CD4-positive, alpha-beta T cell treated with Interferon gamma for 1 hour (primary cell): ENCODE results near the gene MPST.

Source experiments
- DNase-seq: peaks from one replicate; pipeline ENCODE4 v3.0.0-alpha.2; 2020

The MPST gene

DNA sequence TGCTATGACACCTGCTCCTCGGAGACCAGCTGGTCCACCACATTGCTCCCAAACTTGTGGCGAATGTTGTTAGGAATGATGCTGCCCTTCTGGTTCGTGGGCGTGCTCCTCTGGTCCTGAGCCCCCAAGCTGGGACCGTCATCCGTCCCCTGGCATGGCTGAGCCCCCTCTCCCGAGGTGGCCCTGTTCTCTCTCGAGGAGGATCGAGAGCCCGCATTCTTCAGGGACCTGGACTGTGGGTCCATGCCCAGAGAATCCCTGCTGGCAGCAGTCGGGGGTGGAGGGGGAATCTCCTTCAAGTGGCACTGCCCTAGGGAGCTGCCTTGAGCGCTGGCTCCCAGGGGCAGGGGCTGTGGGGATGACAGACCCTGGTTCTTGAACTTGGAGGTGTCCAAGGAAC lies 17.7 kb upstream of the MPST start:
- DNase-seq = no peak

DNA sequence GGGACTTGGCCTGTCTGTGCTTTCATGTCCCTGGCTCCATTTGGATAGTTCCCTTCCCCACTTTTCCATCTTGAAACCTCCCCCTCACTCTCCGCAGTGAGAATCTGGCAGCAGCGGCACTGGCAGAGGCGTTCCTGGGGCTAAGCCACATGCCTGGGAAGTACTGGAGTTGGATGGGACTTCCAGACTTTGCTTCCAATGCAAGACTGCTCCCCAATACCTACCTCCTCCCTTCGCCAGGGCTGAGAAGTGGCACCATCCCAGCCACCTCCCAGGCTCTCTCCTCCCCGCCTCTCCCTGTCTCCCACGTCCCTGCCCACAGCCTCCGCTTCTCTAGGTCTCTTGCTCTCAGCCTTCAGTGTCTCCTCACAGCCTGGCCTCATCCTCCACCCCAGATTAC lies 16.9 kb upstream of the MPST start:
- no peak for DNase-seq

DNA sequence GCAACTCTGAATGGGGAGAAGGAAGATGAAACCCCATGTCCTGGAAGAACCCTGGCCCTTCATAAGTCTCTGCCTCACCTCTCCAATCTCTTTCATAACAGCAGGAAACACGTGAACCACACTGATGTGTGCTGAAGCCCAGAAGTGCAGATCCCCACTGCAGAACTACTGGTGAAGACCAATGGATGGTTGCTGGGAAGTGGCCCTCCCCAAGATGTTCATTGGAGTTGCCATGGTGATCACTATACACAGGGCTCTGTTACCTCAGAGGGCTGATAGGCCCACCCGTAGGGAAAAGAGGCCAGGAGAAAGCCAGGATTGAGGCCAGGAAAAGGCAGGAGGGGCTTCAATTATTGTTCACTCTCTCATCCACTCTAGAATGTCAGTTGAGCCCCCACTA lies 11.9 kb upstream of the MPST start:
- DNase-seq = no peak

DNA sequence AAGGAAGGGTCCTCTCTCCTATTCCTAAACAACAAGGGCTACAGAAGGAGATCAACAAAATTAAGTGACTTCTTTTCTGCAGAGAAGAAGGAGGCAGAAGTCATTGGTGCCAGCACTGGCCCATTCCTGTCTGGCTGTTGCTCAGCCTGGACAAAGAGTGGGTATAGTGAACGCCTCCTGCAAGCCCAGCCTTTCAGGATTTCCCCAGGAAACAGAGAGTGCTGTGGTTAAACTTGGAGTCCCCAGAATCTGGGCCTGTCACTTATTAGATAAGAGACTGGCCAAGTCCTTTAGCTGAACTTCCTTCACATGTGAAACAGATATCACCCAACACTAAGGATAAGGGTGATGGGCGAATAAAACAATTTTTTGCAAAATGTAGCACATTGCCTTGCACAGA lies 11.2 kb upstream of the MPST start:
- DNase-seq = no peak

DNA sequence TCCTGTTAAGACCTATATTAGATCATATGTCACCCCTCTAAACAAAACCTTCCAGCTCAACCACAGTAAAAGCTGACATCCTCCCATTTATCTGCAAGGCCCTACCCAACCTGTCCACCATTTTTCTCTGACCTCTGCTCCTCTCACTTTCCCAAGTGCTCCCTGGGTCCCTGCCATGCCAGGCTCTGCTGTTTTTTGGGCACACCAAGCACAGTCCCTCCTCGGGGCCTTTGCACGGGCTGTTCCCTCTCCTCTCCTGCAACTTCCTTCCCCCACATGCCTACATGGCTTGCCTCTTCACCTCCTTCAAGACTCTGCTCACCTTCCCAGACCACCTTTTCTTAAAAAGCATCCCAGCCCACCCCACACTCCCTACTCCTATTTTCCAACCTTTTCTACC lies 10.1 kb upstream of the MPST start:
- DNase-seq = no peak

DNA sequence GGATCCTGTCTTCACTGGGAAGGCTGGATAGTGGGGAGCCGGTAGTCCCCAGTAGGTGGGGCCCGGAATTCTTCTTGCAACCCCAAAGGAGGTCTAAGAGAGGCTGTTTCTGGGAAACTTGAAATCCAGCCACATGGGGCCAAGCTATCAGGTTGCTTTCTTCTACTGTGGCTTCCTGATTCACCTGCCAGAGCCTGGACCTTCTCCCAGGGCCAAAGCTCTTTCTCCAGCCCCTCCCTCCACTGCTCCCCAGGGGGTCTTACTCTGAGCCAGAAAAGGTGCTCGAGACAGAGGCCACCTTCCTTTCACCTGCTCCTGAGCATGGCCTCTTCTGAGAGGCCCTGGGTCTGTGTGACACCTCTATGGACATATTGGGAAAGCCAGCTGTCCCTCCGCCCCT lies 9.4 kb upstream of the MPST start:
- DNase-seq = no peak

DNA sequence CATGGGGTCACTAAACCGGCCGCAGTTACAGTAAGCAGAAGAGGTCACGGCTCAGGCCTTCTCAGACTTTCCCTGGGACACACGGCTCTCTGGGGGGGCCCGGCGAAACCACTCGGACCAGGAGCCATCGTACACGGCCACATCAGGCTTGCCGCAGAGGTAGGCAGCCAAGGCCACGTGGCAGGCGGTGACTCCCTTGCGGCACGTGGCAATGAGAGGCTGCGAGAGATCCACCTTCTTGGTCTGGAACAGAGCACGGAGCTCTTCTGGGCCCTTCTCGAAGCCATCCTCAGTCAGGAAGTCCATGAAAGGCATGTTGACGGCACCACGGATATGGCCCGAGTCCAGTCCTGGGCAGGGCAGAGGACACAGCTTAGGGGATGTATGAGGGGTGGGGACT lies 8.6 kb upstream of the MPST start:
- DNase-seq = no peak

DNA sequence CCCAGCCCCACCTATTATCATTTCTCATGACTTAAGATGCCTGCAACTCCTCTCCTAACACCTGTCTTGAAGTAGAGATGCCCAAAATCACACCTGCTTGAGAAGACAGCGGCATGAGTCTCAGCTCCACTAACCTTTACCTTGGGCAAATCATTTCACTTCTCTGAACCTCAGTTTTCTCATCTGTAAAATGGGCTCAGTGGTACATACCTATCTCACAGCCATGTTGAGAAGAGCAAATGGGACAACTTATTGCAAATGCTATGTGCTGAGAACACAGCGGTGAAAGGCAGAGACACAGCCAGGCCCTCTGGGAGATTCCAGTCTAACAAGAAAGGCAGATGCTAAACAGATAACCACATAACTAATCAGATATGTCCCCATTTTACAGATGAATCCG lies 8.1 kb upstream of the MPST start:
- DNase-seq = no peak

DNA sequence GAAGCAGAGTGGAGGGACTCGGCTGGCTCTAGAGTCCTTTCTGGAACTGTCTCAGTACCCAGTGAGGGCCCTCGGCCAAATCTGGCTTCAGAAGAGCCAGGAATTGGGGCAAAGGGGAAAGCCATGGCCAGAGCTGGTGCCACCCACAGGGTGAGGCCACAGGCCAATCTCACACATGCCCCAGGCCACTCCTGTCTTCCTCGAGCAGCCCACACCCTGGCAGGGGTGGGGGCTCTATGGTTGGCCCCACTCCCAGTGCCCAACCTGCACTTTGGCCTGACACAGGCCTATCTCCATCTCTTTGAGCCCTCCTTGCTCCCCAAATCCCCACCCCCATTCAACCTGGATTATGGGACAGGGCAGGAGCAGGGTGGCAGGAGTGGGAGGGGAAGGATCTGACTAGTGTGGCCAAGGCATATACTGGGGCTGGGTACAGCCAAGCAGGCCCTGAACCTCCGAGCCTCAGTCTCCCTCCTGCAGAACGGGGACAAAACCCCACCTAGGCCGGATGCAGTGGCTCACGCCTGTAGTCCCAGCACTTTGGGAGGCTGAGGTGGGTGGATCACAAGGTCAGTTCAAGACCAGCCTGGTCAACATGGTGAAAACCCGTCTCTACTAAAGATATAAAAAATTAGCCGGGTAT lies 7.2 kb upstream of the MPST start:
- DNase-seq = no peak

DNA sequence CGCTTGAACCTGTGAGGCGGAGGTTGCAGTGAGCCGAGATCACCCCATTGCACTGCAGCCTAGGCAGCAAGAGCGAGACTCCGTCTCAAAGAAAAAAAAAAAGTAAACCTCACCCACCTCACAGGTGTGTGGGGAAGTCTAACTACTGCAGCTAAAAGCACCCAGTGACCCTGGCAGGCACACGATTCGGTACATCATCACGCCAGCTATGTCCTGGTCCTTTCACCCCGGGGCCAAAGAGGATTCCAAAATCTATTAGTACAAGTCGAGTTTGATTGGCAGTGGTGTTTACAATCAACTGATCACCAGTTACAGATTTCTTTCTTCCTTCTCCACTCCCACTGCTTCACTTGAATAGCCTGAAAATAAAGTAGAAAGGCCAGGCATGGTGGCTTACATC lies 6.6 kb upstream of the MPST start:
- no peak for DNase-seq

DNA sequence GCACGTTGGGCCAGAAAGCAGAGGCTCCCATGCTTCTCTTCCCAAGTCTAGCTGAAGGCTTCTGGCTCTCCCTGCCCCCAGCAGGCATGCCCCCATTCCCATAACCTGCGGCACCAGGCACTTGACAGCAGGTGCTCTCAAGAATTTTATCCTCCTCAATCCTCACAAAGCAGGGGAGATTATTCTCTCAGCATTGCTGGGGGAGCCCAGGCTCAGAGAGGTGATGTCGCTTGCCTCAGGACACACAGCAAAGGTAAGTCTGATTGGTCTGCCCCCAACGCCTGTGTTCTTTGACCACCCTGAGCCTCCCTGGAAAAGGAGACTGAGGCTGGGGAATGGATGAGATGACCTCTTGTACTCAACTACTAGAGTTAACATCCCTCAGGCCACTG lies 5.1 kb upstream of the MPST start:
- no peak for DNase-seq

DNA sequence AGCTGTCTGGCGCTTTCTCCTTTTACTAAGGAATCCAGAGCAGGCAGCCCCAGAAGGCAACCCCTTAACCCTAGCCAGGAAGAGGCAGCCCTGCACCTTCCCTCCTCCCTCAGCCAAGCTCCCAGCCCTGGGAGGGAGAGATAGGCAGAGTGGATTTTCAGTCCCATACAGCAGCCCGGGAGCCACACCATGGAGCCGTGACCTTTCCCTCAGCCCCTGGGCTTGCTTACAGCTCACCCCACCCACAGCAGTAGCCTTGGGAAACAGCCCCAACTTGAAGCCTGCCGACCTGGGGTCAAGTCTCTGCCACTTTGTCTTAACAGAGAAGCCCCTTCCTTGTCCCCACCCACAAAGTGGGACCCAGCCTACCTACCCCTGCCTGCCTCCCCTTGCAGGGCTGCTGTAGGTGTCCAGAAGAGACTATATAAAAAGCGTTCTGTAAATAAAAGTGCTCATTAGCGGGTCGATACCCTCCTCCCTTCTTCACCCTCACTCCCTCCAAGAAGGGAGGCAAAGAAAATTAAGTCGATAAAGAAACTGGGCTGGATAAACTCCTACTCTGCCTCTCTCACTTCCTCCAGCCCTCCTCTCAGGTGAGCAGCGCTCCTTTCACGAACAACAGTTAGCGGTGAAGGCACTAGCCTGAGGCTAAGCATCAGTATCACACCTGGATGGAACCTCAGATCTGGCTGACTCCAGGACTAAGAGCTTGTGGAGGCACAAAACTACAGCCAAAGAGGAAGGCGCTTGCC lies 4.5 kb upstream of the MPST start:
- no peak for DNase-seq

DNA sequence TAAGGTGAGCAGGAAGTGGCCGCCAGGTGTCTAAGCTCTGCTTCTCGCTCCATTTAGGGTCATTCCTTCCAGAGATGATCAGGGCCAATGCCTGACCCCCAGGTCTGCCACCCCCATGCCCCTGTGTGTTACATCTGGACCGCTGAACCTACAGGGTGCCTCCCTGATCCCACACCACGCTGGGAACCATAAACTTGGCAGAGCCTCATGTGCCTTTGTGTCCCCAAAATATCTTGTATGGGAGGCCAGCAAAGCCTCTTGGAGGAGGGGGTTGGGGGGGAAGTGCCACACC lies 4.0 kb upstream of the MPST start:
- no peak for DNase-seq

DNA sequence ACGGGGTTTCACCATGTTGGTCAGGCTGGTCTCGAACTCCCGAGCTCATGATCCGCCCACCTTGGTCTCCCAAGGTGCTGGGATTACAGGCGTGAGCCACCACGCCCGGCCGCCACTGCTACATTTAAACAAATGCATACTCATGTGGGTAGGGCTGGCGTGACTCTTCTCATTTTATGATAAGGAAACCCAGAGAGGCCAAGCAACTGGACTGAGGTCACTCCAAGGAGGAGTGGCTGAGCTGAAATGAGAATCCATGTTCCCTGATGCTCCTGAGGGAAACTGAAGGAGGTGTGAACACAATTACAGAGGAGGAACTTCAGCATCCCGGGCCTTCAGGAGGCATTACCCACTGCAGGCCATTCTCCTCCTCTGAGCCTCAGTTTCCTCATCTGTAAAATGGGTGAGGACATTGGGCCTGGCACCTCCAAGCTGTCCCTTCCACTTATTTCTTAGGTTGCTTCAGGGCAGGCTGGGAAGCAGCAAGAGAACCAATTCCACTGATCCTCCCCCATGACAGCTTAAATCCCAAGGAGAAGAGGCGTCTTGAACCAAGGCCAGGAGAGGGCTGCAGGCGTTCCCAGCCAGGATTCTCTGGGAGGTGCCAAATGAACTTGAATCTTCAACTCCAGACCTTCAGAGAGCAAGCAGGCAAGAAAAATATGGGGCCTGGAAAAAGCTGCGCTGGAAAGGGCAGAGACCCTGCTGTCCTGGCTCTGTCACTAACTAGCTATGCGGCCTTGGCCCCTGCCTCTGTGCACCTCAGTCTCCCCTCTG lies 3.2 kb upstream of the MPST start:
- no peak for DNase-seq

DNA sequence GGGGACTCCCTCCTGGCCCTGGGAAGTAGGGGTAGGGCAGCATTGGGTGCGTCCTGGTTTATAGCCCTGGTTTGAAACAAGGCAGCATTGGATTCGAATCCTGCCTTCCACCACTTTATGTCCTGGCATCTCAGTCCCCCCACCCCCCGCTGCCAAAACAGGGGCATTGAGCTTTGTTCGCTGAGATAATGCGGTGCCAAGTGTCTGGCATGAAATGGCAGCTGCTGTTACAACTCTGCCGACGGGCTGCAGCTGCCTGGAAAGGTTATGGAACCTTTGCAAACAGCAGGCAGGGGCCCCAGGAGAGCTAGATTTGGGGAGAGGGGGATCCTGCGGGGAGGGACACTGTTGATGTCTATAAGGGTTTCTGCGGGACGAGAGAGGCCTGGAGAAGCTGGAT lies 2.2 kb upstream of the MPST start:
- DNase-seq = no peak

DNA sequence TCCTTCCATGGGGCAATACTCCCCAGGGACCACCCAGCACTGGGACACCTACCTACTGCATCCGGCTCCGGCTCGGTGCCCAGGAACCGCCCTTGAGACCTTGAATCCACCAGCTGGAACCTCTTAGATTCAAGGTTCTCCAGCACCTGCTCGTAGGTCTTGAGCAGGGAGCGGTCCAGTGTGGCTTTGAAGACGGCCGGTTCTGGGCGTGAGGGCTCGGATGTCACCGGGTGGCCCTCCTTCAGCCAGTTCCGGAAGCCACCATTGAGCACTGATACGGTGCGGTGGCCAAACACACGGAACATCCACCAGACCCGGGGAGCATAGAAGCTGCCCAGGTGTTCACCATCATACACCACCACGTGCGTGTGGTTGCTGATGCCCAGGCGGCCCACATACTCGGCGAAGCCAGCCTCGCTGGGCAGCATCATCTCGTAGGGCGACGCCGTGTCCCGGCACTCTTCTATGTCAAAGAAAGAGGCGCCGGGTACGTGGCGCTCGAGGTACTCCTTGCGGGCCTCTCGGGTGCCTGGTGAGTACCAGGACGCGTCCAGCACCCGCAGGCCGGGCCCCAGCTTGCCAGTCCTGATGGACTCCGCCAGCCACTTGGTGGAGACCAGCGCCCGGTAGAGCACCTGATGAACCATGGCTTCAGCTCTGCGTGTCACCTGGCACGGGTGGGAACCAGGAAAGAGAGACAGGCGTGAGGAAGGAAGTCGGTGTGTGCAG lies 1.3 kb upstream of the MPST start:
- DNase-seq = no peak

DNA sequence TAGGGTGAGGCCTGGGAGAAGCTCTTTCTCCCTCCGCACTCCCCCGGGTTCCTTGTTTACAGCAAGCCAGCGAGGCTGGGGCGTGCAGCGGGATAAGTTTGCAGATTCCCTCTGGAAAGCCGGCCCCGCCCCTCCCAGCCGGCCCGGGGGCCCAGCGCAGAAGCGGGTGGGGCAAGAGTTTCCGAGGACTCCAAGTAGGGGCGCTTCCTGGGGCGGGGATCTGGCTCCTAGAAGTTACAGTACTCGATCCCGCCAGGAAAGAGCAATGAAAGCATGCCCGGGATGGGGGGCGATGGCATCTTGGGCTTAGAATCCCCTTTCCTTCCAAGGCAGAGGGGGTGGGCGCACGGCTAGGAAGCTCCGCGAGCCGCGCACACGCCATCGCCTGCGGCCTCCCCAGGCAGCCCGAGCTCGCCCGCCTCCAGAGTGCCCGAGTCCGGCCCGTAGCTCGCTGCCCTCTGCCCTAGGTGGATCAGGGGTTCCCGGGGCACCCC lies 680 bp upstream of the MPST start:
- DNase-seq = no peak

DNA sequence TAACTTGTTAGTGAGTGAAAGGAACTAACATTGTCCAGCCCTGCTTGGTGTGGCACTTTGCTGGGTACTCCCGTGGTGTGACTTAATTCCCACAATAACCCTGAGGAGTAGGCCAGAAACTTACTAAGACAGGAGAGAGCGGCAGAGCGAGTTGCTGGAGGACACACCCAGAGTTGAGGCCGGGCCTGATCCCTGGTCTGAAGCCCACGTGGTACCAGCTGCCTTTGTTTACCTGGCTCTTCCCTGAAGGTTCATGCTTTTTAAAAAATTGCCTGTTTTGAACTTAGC lies 594 bp downstream of the MPST start:
- no peak for DNase-seq

DNA sequence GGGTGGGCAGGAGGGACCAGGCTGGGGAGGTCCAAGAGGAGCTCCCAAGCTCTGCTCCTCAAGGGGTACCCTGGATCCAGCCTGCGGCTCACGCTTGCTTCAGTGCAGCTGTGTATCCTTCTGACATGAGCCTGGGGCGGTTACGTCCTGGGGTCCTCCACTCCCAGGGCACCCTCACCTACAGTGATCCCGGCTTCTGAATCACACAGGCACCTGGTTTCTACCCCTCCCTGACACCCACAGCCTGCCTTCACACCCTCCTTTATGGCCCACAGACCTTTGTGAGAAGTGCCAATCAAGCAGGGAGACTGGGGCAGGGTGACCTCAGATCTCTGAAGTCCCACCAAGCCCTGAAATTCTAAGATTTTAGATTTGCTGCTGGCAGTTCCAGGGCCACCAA lies 1.5 kb downstream of the MPST start:
- DNase-seq = no peak

DNA sequence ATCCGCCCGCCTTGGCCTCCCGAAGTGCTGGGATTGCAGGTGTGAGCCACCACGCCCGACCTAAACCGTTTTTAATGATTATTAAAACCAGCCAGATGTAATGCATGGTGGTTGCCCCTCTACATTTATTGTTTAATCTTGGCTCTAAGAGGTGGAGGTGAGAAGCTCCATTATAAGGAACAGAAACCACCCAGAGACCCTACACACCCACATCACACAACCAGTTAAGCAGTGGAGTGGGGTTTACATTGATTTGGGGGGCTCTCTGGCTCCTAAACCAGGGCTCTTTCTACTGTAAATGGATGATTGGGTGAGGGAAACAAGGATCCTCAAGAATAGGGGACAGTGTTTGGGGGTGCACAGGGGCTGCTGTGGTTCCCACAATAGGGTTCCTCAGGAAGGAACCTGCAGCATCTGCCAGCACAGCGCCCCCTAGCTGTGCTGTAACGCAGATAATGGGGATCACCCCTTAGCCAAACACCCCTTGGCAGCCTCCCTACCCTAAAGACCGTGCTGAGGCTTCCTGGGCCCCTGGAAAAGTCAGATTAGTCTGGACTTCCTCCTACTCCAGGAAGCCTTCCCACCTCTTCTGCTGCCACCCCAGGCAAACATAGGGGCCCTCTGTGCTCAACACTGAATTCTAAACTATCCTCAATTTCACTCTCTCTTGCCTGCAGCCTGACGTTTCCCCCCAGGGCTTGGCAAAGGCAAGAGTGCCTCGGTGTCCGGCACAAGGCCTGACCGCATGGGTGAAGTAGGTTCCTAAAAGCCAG lies 2.4 kb downstream of the MPST start:
- peak; percentile 48 for DNase-seq

DNA sequence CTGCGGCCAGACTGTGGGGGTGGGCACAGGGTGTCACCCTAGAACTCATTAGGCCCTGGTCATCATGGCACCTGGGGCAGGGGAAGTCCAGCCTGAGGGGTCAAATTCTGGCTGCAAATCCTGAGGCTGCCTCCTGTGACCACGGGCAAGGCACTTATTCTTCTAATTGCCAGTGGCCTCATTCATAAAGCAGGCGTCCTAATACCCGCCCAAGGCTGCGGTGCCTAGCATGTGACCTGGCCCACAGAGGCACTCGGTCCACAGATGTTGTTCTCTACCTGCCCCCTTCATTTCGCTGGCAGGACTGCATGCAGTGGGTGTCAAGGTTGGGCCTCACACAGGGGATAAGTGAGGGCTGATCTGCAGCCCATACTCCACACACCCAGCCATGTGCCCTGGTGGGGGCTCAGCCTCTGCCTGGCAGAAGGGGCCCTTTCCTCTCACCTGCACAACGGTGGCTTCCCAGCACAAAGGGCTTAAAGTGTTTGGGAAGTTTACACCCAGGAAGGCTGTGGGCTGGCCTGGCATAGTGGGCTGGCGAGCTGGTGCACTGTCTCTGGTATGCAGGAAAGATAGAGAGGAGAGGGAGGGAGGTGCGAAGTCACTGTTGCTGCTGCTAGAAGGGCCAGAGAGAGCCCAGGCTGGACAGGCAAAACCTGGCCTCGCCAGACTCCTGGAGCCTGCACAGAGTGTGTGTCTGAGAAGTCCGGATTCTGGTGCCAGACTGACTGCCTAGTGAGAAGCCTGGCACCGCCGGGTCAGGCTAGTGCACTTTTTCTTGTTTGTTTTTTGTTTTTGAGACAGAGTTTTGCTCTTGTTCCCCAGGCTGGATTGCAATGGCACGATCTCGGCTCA lies 3.2 kb downstream of the MPST start:
- no peak for DNase-seq

DNA sequence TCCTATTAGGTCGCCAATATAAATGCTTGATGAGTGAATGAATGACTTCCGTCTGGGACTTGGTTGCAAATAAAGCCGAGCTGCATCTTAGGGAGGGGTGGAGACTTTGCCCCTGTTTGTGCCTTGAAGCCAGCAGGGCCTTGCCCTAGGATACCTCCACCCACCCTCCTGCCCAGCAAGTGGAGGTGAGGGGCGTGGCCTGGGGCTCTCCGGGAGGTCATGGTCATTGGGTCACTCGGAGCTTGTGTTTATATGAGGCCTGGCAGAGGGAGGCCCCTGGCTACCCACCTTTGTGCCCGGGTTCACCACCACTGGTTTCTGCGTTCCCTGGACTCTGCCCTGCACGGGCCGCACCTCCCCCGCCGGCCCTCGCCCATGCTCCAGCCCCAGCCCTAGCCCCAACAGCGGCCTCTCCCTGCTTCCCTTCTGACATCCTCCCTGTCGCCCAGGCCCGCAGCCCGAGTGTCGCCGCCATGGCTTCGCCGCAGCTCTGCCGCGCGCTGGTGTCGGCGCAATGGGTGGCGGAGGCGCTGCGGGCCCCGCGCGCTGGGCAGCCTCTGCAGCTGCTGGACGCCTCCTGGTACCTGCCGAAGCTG lies 4.3 kb downstream of the MPST start:
- DNase-seq = no peak
